K562 (cell line): ENCODE results near the gene NR4A2. TPM values are rescaled to one million over a fixed set of nuclear protein-coding genes. Genes with fewer than 3 reads are reported as not detected.
A peak's percentile ranks its signal among the peaks of the same experiment; 100 is the strongest.

Experiments used
- BRD9 ChIP-seq: fragments of 450-650 bp; IDR thresholded peaks from 2 replicates; pipeline ENCODE4 v1.6.1; 2018; ENCODE audit warnings: low read depth; ENCODE audit not compliant: partially characterized antibody
- COPS2 ChIP-seq: fragments of 450-650 bp; conservative IDR thresholded peaks from 2 replicates; pipeline ENCODE4 v1.6.1; 2016; ENCODE audit warnings: mild to moderate bottlenecking, moderate library complexity
- CREBBP ChIP-seq: IDR thresholded peaks from one replicate; pipeline ENCODE4 v1.6.1; 2012; ENCODE audit warnings: low read depth, mild to moderate bottlenecking, control low read depth, inconsistent platforms, low read length
- CREM ChIP-seq: IDR thresholded peaks from 2 replicates; pipeline ENCODE4 v1.6.1; 2014; ENCODE audit warnings: antibody characterized with exemption, low read depth
- FOXJ3 ChIP-seq: sonication (generic); formaldehyde crosslinking; IDR thresholded peaks from 2 replicates; pipeline ENCODE4 v1.4.0; 2020; ENCODE audit warnings: mild to moderate bottlenecking, missing genetic modification reagents
- HMGN3 ChIP-seq: IDR thresholded peaks from 2 replicates; pipeline ENCODE4 v1.6.1; 2011; ENCODE audit warnings: borderline replicate concordance, low read depth, mild to moderate bottlenecking, mixed read lengths, low read length; ENCODE audit not compliant: insufficient read length; ENCODE audit errors: extremely low read depth
- MYC ChIP-seq, 2 experiments: fragments of 250-450 bp in 1 of 2; sonication (Bioruptor Pico) in 1 of 2; IDR thresholded peaks; 2 replicates each; pipeline versions ENCODE4 v1.5.1 to v1.6.1; 2012 to 2021; ENCODE audit warnings: low read depth in 2 of 2, borderline replicate concordance in 1 of 2, improper control_type of control experiment in 1 of 2, low read length in 1 of 2, mild to moderate bottlenecking in 1 of 2, moderate library complexity in 1 of 2
- SAFB ChIP-seq: fragments of 200-400 bp; formaldehyde crosslinking; IDR thresholded peaks from 2 replicates; pipeline ENCODE4 v1.6.1; 2017; ENCODE audit warnings: low read depth, low read length, borderline replicate concordance
- SETDB1 ChIP-seq: IDR thresholded peaks from one replicate; pipeline ENCODE4 v1.6.1; 2012; ENCODE audit warnings: low read length, control low read depth, inconsistent platforms
- XRCC3 ChIP-seq: fragments of 450-650 bp; IDR thresholded peaks from 2 replicates; pipeline ENCODE4 v1.6.1; 2017; ENCODE audit warnings: mild to moderate bottlenecking, moderate library complexity
- ZMIZ1 ChIP-seq, 2 experiments: fragments of 150-350 bp in 1 of 2; IDR thresholded peaks; 2 replicates each; pipeline ENCODE4 v1.6.1; 2012 to 2016; ENCODE audit warnings: low read depth in 2 of 2, low read length in 2 of 2, mild to moderate bottlenecking in 1 of 2, moderate library complexity in 1 of 2
- ZNF124 ChIP-seq: sonication (generic); formaldehyde crosslinking; IDR thresholded peaks from 2 replicates; pipeline ENCODE4 v1.8.1; 2022; ENCODE audit warnings: missing genetic modification reagents
- ZNF217 ChIP-seq: sonication (generic); formaldehyde crosslinking; IDR thresholded peaks from 2 replicates; pipeline ENCODE4 v1.8.0; 2022; ENCODE audit warnings: mild to moderate bottlenecking, missing genetic modification reagents
- polyA plus RNA-seq, 8 experiments: library from polyadenylated mRNA; depleted of rRNA in 4 of 8; stranded (reverse) in 5 of 8; unstranded in 3 of 8; fragments of >200 nt; fragmentation: Nextera tagmentation in 2 of 8; fragmentation: Illumina TruSeq in 1 of 8; extraction: Ambion mirVana in 2 of 8; extraction: Trizol in 1 of 8; gene quantifications; 2 replicates each; pipeline versions ENCODE4 v1.2.1 to v1.2.3, GENCODE V29; 2011 to 2014; ENCODE audit warnings: inconsistent platforms in 1 of 8, missing spikeins in 1 of 8
- total RNA-seq, 7 experiments: library from RNA; depleted of rRNA in 6 of 7; stranded (reverse); fragments of >200 nt in 6 of 7; fragmentation: Illumina TruSeq in 2 of 7; extraction: Trizol in 2 of 7; gene quantifications; 2 replicates each; pipeline versions ENCODE4 v1.2.1 to v1.2.3, GENCODE V29; 2011 to 2021; ENCODE audit warnings: low replicate concordance in 1 of 7
- TF ChIP-seq, protein P1 (sequence below), 2 experiments: fragments of 450-650 bp; IDR thresholded peaks; 2 replicates each; pipeline ENCODE4 v1.6.1; 2016

The NR4A2 gene
- total and polyA plus RNA-seq, 9 of the 15 experiments (the other 6 are each of a cell fraction or from before 2014, with no cell fraction given), result 0.94 to 5.1 (median 1.3) TPM

GRCh38 chr2:156333274-156333950 is 891 bp upstream of the NR4A2 start (continued):
- no peak for TF ChIP-seq MYC (IDR thresholded peaks at IDR 0.05; ENCODE audit: low read depth, low read length)
- TF ChIP-seq MYC (CRISPR knock-in tag; IDR thresholded peaks at IDR 0.05; ENCODE audit: borderline replicate concordance, low read depth), result no peak
- no peak for TF ChIP-seq ZNF124 (CRISPR knock-in tag)
- peak; percentile 45 for TF ChIP-seq CREM
- no peak for TF ChIP-seq CREBBP
- no peak for TF ChIP-seq SETDB1
- TF ChIP-seq SAFB, result no peak
- no peak for TF ChIP-seq ZMIZ1 (IDR thresholded peaks at IDR 0.05; ENCODE audit: low read depth in 2 of 2, low read length in 2 of 2)
- no peak for TF ChIP-seq XRCC3
- TF ChIP-seq, protein P1, sequence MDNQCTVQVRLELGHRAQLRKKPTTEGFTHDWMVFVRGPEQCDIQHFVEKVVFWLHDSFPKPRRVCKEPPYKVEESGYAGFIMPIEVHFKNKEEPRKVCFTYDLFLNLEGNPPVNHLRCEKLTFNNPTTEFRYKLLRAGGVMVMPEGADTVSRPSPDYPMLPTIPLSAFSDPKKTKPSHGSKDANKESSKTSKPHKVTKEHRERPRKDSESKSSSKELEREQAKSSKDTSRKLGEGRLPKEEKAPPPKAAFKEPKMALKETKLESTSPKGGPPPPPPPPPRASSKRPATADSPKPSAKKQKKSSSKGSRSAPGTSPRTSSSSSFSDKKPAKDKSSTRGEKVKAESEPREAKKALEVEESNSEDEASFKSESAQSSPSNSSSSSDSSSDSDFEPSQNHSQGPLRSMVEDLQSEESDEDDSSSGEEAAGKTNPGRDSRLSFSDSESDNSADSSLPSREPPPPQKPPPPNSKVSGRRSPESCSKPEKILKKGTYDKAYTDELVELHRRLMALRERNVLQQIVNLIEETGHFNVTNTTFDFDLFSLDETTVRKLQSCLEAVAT (IDR thresholded peaks at IDR 0.05), result no peak
- no peak for TF ChIP-seq BRD9
- TF ChIP-seq ZNF217 (CRISPR knock-in tag), result no peak
- TF ChIP-seq HMGN3, result no peak
- no peak for TF ChIP-seq COPS2
- TF ChIP-seq FOXJ3 (CRISPR knock-in tag), result no peak
